SU-DHL-6 (cell line): Measurements from ENCODE around the gene CGAS.

Experiments used
- H2AFZ ChIP-seq: fragments of 200-600 bp; sonication (generic); 2 replicates; pipeline ENCODE4 v1.6.1; 2014; ENCODE audit warnings: low read depth, mild to moderate bottlenecking, moderate library complexity, mixed read lengths, antibody characterized with exemption, low read length; ENCODE audit not compliant: severe bottlenecking
- H3F3A ChIP-seq: fragments of 200-600 bp; shearing (Covaris generic); 2 replicates; pipeline ENCODE4 v1.6.0; 2016; ENCODE audit warnings: antibody characterized with exemption, mild to moderate bottlenecking; ENCODE audit not compliant: insufficient read depth
- H3K27ac ChIP-seq: fragments of 200-600 bp; sonication (generic); 2 replicates; pipeline ENCODE4 v1.5.1; 2016; ENCODE audit warnings: low read depth, mild to moderate bottlenecking, low read length, moderate library complexity, mixed read lengths
- H3K27me3 ChIP-seq: fragments of 200-600 bp; sonication (generic), shearing (Covaris generic); 2 replicates; pipeline ENCODE4 v1.6.0; 2014; ENCODE audit warnings: mild to moderate bottlenecking, low read length
- H3K36me3 ChIP-seq: fragments of 200-600 bp; sonication (generic); 2 replicates; pipeline ENCODE4 v1.6.1; 2014; ENCODE audit warnings: mild to moderate bottlenecking, low read length, mixed read lengths
- H3K4me2 ChIP-seq: fragments of 300-600, 200-600 bp; shearing (Covaris generic), sonication (generic); 2 replicates; pipeline ENCODE4 v1.6.0; 2014; ENCODE audit warnings: low read length, low read depth, mild to moderate bottlenecking; ENCODE audit not compliant: poor library complexity, severe bottlenecking
- H3K4me3 ChIP-seq: fragments of 200-600 bp; sonication (generic); 2 replicates; pipeline ENCODE4 v1.5.1; 2014; ENCODE audit warnings: antibody characterized with exemption, low read length, mild to moderate bottlenecking, mixed read lengths; ENCODE audit not compliant: insufficient read depth, poor library complexity, severe bottlenecking
- H3K79me2 ChIP-seq: fragments of 200-600 bp; sonication (generic); 2 replicates; pipeline ENCODE4 v1.6.1; 2014; ENCODE audit warnings: mild to moderate bottlenecking, low read length, moderate library complexity; ENCODE audit not compliant: insufficient read depth
- H3K9ac ChIP-seq: fragments of 200-600 bp; sonication (generic); 2 replicates; pipeline ENCODE4 v1.7.0; 2014; ENCODE audit warnings: mild to moderate bottlenecking, low read length
- H3K9me2 ChIP-seq: fragments of 200-600 bp; sonication (generic); replicated peaks from 2 replicates; pipeline ENCODE4 v1.6.1; 2014; ENCODE audit warnings: low read length; ENCODE audit not compliant: insufficient read depth
- H3K9me3 ChIP-seq: fragments of 200-600 bp; sonication (generic); 2 replicates; pipeline ENCODE4 v1.6.1; 2014; ENCODE audit warnings: low read length, mixed read lengths; ENCODE audit not compliant: insufficient read depth
- H4K20me1 ChIP-seq: fragments of 200-600 bp; sonication (generic); 2 replicates; pipeline ENCODE4 v1.6.1; 2014; ENCODE audit warnings: low read depth, mild to moderate bottlenecking, antibody characterized with exemption, low read length, moderate library complexity, mixed read lengths
- CTCF ChIP-seq: fragments of 200-600 bp; sonication (generic); IDR thresholded peaks from one replicate; pipeline ENCODE4 v1.5.1; 2017; ENCODE audit warnings: antibody characterized with exemption, mild to moderate bottlenecking, low read length, moderate library complexity; ENCODE audit not compliant: insufficient read depth, poor library complexity, severe bottlenecking
- EZH2phosphoT487 ChIP-seq: fragments of 200-600 bp; sonication (generic), shearing (Covaris generic); conservative IDR thresholded peaks from 2 replicates; pipeline ENCODE4 v1.6.1; 2018; ENCODE audit warnings: mild to moderate bottlenecking, antibody characterized with exemption, low read length, moderate library complexity, mixed read lengths

Gene CGAS

GRCh38 chr6:73409395-73409794, 42.7 kb downstream of the CGAS start:
- Histone ChIP-seq H3K9me3 (no peaks in the 10 kb centered on the region), H3K4me2 (no peak overlapping the region), H3K79me2 (no peaks in the 10 kb centered on the region), H3K27me3 (no peaks in the 10 kb centered on the region), H3K4me3 (no peak overlapping the region), H3K36me3 (no peaks in the 10 kb centered on the region), H4K20me1 (no peaks in the 10 kb centered on the region), H3K9me2 (no peaks in the 10 kb centered on the region), H2AFZ (no peak overlapping the region), H3K9ac (no peak overlapping the region), H3K27ac (no peak overlapping the region), H3F3A (no peaks in the 10 kb centered on the region)
- no peak for TF ChIP-seq EZH2phosphoT487
- TF ChIP-seq CTCF, result no peak

- Histone ChIP-seq H3K79me2 (no peaks in the 10 kb centered on the region), H3K27ac (no peak overlapping the region), H4K20me1 (no peaks in the 10 kb centered on the region), H2AFZ (no peak overlapping the region), H3K9ac (no peak overlapping the region), H3K9me2 (no peaks in the 10 kb centered on the region), H3K27me3 (no peaks in the 10 kb centered on the region), H3K4me3 (no peak overlapping the region), H3K36me3 (no peaks in the 10 kb centered on the region), H3K9me3 (no peaks in the 10 kb centered on the region), H3K4me2 (no peak overlapping the region), H3F3A (no peaks in the 10 kb centered on the region)
- no peak for TF ChIP-seq EZH2phosphoT487
Measured at GRCh38 chr6:73400656-73401055, 51.4 kb downstream of the CGAS start.

DNA sequence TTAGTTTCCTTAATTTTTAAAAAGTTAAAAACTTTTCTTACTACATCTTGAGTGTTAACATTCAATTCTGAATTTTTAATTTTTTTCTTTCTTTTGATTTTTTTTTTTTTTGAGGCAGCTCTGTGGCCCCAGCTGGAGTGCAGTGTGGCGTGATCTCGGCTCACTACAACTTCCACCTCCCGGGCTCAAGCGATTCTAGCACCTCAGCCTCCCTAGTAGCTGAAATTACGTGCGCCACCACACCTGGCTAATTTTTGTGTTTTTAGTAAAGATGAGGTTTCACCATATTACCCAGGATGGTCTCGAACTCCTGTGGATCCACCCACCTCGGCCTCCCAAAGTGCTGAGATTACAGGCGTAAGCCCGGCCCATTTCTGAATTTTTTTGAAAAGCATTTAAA, 56.2 kb downstream of the CGAS start:
- Histone ChIP-seq H3K36me3 (no peaks in the 10 kb centered on the region), H3K27ac (no peak overlapping the region), H3K9me2 (no peaks in the 10 kb centered on the region), H3F3A (no peaks in the 10 kb centered on the region), H3K4me3 (no peak overlapping the region), H3K27me3 (no peaks in the 10 kb centered on the region), H3K4me2 (no peak overlapping the region), H3K9me3 (no peaks in the 10 kb centered on the region), H3K9ac (no peak overlapping the region), H4K20me1 (no peaks in the 10 kb centered on the region), H3K79me2 (no peaks in the 10 kb centered on the region), H2AFZ (no peak overlapping the region)
- TF ChIP-seq CTCF, result no peak
- TF ChIP-seq EZH2phosphoT487, result no peak

- H3K9me3 ChIP-seq, result no peaks in the 10 kb centered on the region
- no peak within 1 kb of the TSS for H3K4me3 ChIP-seq
- no peaks in the 10 kb centered on the region for H3K79me2 ChIP-seq
- H2AFZ ChIP-seq, result no peak within 1 kb of the TSS
- H3K27ac ChIP-seq, result no peak within 1 kb of the TSS
- H3K9me2 ChIP-seq, result no peaks in the 10 kb centered on the region
- no peaks in the 10 kb centered on the region for H3K36me3 ChIP-seq
- no peak within 1 kb of the TSS for H3K9ac ChIP-seq
- no peaks in the 10 kb centered on the region for H3K27me3 ChIP-seq
- H4K20me1 ChIP-seq, result no peaks in the 10 kb centered on the region
- TF ChIP-seq CTCF, result no peak
- TF ChIP-seq EZH2phosphoT487, result no peak
- no peak within 1 kb of the TSS for H3K4me2 ChIP-seq
- no peaks in the 10 kb centered on the region for H3F3A ChIP-seq
Measured at GRCh38 chr6:73394577-73395354, 57.3 kb downstream of the CGAS start, which contains the start of gene DDX43. Gene DDX43 (plus strand): TSS chr6:73394828. CDS start chr6:73394906, 78 bp downstream.
